ENCODE data around the gene OR6K3.
"Not testable (repeated sequence)": the region's sequence is repeated elsewhere in the genome, so short reads cannot be mapped to it uniquely, and the experiment has no call there.

The OR6K3 gene, protein sequence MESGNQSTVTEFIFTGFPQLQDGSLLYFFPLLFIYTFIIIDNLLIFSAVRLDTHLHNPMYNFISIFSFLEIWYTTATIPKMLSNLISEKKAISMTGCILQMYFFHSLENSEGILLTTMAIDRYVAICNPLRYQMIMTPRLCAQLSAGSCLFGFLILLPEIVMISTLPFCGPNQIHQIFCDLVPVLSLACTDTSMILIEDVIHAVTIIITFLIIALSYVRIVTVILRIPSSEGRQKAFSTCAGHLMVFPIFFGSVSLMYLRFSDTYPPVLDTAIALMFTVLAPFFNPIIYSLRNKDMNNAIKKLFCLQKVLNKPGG

DNA sequence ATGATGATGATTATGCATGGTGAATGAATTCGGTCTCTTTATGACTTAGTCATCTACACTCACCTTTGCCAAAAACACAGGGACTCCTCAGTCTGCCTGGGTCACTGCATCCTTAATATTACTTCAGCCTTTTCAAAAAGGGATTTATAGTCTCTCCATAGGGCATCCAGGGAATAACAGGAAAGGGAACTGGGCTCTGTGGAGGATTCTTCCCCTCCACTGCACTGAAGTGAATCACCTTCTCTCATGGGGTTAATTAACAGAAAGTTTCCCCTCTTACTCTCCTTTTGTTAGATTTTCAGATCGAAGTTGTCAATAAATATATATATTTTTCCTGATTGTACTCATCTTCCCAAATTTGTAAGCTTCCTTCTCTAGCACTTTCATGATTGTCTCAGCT, at the start of gene OR6K3:
Gene OR6K3 (minus strand): TSS at position 101 of the 400 bp plus-strand sequence. CDS start 2,605 bp downstream, outside the sequence.
- no peak for DNase-seq

DNA sequence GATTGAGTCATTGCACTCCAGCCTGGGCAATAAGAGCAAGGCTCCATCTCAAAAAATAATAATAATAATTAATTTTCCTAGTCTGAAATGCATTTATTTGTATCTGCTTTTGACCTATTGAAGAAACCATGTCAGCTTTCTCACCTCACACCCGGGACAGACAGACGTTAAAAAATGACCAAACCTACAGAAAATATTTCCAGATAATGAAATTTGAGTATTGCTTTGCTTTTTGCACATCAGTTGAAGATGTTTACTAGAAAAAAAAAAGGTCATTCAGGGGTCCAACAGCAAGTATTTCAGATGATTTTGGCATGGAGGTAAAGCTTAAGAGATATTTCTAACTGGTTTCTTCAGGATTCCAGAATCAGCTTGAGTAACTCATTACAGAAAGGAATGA, 33.9 kb upstream of the OR6K3 start, which contains the start of gene OR6K6:
Gene OR6K6 (plus strand): TSS at position 301 of the 400 bp plus-strand sequence. CDS start 168 bp downstream, outside the sequence.
- no peak for DNase-seq

DNA sequence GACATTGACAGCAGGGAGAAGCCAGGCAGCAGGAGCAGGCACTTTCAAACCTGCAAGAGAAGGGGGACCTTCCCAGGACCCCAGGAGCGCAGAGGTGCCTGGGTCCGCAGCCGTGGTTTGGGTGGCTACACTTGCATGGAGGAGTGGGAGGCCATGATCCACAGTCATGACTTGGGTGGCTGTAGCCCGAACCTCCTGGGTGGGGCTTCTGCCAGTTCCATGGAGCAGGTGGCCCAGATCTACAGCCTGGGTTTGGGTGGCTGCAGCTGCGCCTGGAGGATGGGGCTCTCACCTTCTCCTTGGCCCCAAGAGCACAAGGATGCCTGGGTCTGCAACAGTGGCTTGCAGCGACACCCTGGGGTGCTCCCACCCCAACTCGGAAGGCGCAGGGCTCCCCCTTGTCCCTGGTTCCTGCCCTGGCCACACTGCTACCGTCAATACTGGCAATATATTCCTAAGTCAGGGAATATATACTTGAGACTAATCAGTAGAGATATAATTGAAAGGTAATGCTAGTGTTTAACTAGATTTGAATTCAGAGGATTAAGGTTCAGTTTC, 31.7 kb upstream of the OR6K3 start:
- DNase-seq, result no peak

DNA sequence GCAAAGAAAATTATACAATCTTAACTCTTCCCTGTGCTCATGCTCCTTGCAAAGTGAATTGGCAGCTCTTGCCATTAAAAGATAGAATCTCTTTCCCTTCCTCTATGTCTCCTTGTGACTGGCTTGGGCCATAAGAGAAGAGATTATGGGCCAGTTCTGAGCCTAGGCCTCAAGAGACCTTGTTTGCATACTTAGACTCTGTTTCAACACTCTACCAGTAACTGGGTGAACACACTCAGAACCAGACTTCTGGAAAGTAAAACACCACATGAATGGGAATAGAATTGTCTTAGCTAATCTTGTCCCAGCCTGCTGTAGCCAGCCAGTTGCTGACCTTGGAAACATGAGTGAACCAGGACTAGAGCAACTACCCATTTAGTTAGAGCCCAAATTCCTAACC, 15.3 kb upstream of the OR6K3 start:
- no peak for DNase-seq

DNA sequence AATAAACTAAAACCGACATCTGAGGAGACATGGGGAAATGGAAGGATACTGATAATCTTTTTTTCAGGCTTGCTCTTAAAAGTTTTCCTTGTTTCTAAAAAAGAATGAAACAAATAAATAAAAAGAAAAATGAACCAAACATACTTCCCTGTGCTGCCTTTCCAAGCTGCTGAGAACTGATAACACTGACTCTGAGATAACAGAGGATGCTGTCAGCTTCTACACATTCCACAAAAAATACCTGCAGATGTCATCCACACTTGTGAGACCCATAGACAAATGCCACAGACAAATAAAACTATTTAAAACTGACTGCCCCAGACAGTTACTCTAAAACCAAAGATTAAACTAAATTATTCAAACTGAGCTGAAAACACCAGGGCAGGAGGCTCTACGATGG, 12.0 kb upstream of the OR6K3 start:
- DNase-seq, result no peak

DNA sequence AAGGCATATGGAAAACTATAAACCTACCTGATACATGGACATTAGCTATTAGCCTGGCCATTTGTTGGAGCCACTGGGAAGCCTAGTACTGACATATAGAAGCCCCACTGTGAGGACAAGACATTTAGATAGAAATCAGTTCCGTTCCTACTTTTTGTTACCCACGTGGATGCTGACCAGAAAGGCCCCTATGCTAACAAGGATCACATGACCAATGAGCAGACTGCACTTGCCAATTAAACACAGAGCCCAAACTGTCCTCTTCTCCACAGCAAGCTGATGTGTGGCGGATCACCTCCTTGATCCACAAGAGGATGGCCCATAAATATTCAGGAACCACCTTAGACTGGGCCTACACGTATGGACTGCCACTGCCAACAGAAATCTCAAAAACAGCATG, 11.2 kb upstream of the OR6K3 start:
- DNase-seq, result no peak

DNA sequence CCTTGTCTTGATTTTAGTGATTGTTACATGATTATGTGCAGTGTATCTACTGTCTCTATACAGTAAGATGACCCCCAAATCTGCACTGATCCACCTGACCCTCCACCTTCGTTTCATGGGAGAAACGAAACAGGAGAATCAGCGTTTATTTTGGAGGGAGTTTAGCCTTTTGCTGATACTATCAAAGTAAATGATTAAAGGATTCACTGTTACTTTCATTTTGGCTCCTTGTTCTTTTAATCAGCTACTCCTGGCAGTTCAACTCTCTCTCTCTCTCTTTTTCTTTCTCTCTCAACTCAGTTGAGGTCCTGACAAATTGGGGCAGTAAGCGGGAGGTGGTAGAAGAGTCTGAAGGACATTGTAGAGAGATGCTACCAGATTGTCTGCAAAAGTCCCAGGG, 9.9 kb upstream of the OR6K3 start:
- no peak for DNase-seq

DNA sequence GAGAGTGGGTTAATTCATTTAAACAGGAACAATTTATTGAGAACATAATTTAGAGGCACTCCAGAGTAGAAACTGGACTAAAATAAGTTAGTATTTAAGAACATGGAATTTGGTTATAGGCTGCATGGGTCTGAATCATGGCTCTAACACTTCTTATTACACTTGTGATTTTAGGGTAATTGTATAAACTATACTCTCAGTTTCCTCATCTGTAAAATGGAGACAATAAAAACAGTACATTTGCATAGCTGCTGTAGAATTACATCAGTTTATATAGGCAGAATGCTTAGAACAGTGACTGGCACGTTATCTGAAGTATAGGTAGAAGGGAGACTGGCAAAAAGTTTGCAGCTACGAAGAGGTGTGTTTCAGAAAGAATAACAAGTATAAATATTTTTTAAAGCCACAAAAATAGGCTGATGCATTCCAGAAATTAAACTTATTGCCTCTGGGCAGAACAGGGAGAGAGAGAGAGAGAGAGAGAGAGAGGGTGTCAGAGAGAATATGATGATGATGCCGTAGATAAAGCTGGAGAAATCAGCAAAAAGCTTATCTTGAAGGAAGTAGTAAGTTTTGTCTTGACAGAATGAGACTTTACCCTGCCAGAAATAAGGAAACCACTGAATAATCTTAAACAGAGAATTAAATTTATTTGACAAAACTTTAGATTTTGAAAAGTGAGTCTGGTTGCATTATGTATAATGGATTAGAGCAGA, 8.1 kb upstream of the OR6K3 start:
- no peak for DNase-seq

DNA sequence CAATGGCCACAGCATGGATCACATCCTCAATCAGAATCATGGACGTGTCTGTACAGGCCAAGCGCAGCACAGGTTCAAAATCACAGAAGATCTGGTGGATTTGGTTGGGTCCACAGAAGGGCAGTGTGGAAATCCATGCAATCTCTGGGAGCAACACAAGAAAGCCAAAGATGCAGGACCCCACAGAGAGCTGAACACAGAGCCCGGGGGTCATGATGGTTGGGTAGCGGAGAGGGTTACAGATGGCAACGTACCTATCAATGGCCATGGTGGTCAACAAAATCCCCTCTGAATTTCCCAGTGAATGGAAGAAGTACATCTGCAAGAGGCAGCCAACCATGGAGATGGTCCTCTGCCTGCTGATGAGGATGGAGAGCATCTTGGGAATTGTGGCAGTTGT, 3.9 kb upstream of the OR6K3 start:
- no peak for DNase-seq

DNA sequence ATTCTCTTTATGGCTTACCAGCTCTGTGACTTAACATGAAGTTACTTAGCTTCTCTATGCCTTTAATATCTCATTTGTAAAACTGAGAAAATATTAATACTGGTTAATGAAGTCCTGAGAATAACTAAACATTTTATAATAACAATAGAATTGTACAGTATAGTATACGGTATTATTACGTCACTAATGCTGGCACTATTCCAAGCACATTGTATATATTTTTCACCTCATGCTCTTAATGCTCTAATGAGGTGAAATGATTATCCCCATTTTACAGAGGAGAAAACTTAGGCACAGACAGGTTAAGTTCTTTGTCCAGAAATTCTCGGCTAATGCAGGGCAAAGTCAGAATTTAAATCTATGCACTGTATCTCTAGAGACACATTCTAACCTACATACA, 856 bp downstream of the OR6K3 start:
- DNase-seq, result no peak

DNA sequence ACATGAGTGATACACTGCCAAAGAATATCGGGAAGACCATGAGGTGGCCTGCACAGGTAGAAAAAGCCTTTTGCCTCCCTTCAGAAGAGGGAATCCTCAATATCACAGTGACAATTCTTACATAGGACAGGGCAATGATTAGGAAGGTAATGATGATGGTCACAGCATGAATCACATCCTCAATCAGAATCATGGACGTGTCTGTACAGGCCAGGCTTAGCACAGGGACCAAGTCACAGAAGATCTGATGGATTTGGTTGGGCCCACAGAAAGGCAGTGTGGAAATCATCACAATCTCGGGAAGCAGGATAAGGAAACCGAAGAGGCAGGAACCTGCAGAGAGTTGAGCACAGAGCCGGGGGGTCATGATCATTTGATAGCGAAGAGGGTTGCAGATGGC, 3.2 kb downstream of the OR6K3 start:
- no peak for DNase-seq

DNA sequence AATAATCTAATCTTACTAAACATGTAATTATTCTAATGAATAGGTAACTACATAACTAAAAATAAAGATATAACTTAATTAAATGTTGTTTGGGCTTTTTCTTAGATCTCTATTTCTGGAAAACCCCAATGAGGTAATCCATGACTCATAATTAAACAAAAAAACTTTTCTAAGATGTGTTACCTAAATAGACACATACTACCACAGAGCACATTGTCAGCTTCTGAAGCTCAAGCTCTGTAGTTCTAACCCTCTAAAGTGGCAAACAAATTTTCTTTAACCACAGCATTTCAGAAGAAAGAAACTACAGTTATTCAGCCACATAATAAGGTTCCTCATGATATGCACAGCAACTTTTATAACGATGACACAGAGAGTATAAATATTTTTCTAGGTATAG, 4.2 kb downstream of the OR6K3 start:
- no peak for DNase-seq

DNA sequence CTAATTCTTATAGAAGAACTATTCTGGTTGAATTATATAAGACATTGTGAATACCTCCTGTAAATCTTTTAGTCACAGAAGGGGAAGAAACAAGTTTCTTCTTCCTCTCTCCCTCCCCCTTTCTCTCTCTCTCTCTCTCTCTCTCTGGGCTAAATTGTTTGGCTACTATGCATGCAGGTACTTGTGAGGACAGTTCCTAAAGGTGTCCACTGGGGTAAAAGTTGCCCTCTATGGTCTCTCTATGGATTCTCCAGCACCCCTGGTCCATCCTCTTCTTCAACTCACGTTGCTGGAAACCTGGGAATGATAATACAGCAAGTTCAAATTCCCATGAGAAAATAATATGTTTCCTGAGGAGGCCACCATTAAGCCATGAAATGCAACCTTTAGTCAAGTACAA, 5.8 kb downstream of the OR6K3 start:
- no peak for DNase-seq

DNA sequence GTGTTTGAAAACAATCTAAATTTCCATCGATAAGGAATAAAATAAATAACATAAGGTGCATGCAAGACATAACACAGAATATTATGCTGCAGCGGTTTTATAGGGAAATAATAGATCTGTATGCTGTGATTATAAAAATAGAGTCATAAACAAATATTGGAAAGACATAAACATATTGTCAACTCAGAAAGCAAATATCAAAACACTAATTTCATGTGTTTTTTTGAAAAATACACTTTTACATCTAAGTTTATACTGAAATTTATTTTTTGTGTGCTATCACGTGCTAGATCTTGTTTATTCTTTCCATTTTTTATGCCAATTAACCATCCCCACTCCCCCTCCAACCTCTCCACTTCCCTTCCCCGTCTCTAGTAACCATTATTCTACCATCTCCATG, 9.4 kb downstream of the OR6K3 start:
- no peak for DNase-seq

DNA sequence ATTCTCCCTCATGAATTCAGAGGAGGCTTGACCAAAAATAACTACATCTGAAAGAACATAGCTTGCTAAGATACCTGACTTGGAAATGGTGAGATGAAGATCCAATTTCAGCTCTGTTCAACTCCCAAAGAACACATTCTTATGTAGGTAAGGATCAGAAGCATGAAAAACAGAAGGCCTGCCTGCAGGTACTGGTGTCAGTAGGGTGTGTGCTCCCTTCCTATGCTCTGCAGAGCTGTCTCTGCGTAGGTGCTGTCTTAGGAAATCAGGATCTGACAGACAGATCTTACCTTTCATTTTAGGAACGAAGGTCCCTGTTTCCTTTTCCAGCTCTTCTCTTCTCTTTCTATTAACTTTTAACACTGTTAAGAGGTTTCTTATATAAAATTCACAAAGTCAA, 14.4 kb downstream of the OR6K3 start:
- no peak for DNase-seq

DNA sequence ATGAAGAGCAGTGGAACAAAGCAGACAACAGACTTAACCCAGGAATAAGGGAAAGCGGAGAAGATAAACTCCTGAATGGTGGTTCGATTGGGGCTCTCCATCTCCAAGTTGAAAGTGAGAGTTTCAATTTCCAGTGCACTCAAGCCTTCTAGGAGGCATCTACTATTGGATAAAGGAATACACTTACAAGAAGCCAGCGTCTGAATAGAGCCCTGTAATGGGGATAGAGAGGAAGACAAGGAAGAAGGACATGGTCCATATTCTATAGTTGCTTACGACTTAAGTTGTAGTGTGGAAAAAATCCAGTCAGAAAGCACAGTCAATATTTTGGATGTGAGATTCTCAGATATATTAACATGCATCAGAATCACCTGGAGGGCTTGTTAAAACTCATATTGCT, 20.0 kb downstream of the OR6K3 start, which contains the start of gene OR6K2:
Gene OR6K2 (minus strand): TSS at position 101 of the 400 bp plus-strand sequence. CDS start 0 bp downstream, at position 101.
- no peak for DNase-seq

DNA sequence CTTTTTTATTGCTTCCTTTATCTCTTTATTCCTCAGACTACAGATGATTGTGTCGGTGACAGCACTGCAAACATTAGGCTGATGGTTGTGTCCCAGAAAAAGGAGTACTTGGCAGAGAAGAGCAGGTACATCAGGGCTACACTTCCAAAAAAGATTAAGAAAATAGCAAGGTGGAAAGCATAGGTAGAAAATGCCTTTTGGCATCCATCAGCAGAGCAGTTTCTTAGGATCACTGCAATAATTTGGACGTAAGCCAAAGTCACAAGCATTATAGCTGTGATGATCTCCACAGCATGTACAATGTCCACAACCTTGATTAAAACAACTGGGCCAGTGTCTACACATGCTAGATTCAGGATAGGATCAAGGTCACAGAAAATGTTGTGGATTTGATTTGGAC, 25.9 kb downstream of the OR6K3 start:
- no peak for DNase-seq

DNA sequence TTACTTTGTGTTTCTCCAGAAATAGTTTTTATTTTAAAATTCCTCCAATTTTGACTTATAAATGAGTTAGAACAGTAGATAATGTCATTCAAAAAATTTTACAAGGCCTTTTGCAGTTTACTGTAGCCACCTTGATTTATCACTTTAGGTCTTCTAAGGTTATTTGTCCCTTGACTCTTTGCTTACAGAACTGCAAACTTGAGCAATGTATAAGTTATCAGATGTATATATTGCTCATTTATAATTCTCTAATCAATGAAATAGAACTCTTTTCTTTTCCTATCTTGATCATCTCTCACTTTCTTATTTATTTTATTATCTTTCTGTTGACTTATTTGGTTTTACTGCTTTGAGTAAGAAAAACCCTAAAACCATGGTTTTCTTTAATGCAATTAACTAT, 28.2 kb downstream of the OR6K3 start:
- no peak for DNase-seq

DNA sequence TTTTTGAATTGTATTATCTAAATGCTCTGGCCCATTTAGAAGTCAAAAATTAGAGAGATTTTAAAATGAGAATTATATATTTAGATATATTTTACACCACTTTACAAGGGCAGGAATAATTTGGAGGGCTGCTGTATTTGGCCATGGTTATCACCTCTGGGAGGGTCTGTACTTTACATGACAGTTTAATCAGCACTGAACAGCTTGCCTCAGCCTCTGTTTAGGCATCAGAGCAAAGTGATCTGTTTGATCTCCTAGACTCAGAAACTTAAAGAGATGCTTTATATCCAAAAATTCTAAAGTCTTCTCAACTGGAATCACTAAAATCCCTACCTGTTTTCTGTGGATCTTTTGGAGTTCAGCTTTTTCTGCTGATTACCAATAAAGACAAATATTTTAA, 28.6 kb downstream of the OR6K3 start:
- DNase-seq, result no peak

DNA sequence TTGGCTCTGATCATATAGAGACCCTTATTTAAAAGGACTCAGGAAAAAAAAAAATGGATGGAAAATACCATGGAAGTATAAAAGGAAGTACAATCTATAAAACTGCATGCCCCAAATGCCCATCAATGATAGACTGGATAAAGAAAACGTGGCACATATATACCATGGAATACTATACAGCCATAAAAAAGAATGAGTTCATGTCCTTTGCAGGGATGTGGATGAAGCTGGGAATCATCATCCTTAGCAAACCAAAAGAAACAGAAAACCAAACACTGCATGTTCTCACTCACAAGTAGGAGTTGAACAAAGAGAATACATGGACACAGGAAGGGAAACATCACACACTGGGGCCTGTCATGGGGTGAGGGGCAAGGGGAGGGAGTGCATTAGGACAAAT, 29.4 kb downstream of the OR6K3 start:
- DNase-seq, result not testable (repeated sequence)

DNA sequence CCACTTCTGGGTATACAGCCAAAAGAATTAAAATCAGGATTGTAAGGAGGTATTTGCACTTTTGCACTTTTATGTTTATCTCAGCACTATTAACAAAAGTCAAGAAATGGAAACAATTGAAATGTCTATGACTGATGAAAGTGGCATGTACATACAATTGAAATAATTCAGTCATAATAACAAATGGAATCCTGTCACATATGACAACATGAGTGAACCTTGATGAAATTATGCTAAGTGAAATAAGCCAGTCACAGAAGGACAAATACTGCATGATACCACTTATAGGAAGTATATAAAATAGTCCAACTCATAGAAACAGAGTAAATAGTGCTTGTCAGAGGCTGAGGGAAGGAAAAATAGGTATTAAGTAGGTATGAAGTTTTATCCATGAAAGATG, 30.6 kb downstream of the OR6K3 start:
- DNase-seq, result no peak

DNA sequence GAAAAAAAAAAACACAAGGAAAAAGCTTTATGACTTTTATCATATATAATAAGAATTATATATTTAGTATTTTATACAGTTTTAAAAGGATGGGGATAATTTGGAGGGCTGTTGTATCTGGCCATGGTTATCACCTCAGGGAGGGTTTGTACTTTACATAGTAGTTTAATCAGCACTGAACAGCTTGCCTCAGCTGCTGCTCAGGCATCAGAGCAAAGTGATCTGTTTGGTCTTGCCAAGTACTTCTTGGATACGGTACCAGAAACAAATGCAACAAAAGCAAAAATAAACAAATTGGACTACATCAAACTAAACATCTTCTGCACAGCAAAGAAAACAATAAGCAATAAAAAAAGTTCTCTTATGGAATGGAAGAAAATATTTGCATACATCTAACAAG, 31.4 kb downstream of the OR6K3 start:
- DNase-seq, result no peak

DNA sequence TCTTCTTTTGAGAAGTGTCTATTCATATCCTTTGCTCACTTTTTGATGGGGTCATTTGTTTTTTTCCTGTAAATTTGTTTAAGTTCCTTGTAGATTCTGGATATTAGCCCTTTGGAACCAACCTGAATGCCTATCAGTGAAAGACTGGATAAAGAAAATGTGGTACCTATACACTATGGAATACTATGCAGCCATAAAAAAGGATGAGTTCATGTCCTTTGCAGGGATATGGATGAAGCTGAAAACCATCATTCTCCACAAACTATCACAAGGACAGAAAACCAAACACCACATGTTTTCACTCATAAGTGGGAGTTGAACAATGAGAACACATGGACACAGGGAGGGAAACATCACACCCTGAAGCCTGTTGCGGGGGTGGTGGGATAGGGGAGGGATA, 32.2 kb downstream of the OR6K3 start:
- not testable (repeated sequence) for DNase-seq

DNA sequence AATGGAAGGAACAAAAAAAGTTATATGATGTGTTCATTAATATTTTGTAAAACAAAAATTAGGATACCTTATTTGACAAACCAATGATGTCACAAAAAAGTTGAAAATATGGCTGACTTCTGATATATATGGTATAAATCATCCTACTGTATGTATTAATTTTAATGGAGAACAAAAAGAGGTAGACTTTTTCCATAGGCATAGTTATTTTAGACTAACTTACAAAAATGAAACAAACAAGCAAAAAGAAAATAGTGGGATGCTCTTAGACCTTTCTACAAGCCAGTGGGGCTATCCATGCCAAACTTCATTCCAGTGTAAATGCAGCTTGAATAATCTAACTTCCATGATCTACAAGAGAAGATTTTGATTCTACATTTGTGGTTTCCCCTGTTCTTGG, 33.5 kb downstream of the OR6K3 start:
- DNase-seq, result no peak
